Measurements from ENCODE around the gene CDK18. TPM values are rescaled to one million over a fixed set of nuclear protein-coding genes. Genes with fewer than 3 reads are reported as not detected.

CDK18 gene
- total RNA-seq, 1 donor from 2014 or later = 23.9 TPM

GRCh38 chr1:205547936-205548827 lies 43.7 kb downstream of the CDK18 start:
- H3K36me3 Mint-ChIP-seq (ENCODE audit: insufficient read depth) = no peaks in the 10 kb centered on the region
- TF ChIP-seq, protein P1, sequence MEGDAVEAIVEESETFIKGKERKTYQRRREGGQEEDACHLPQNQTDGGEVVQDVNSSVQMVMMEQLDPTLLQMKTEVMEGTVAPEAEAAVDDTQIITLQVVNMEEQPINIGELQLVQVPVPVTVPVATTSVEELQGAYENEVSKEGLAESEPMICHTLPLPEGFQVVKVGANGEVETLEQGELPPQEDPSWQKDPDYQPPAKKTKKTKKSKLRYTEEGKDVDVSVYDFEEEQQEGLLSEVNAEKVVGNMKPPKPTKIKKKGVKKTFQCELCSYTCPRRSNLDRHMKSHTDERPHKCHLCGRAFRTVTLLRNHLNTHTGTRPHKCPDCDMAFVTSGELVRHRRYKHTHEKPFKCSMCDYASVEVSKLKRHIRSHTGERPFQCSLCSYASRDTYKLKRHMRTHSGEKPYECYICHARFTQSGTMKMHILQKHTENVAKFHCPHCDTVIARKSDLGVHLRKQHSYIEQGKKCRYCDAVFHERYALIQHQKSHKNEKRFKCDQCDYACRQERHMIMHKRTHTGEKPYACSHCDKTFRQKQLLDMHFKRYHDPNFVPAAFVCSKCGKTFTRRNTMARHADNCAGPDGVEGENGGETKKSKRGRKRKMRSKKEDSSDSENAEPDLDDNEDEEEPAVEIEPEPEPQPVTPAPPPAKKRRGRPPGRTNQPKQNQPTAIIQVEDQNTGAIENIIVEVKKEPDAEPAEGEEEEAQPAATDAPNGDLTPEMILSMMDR (IDR thresholded peaks at IDR 0.05; ENCODE audit: unreplicated experiment) = no peak
- no peak overlapping the region for H3K4me3 Mint-ChIP-seq (ENCODE audit: low read depth)
- H3K27me3 Mint-ChIP-seq = peaks cover 37% of the 10 kb centered on the region
- H3K27ac Mint-ChIP-seq = no peak overlapping the region
- H3K9me3 Mint-ChIP-seq (ENCODE audit: low read depth) = no peaks in the 10 kb centered on the region
- no peak for DNase-seq (ENCODE audit: low spot score, unreplicated experiment)
- H3K4me1 Mint-ChIP-seq (ENCODE audit: low read depth) = peaks cover 5% of the 10 kb centered on the region

- Mint-ChIP-seq H3K27me3 (peaks cover 38% of the 10 kb centered on the region), H3K36me3 (ENCODE audit: insufficient read depth) (no peaks in the 10 kb centered on the region), H3K4me3 (ENCODE audit: low read depth) (no peak overlapping the region), H3K4me1 (ENCODE audit: low read depth) (no peaks in the 10 kb centered on the region), H3K27ac (no peak overlapping the region), H3K9me3 (ENCODE audit: low read depth) (peaks cover 12% of the 10 kb centered on the region)
- DNase-seq (ENCODE audit: low spot score, unreplicated experiment) = no peak
- TF ChIP-seq, protein P1 (IDR thresholded peaks at IDR 0.05; ENCODE audit: unreplicated experiment) = no peak
Measured at GRCh38 chr1:205554026-205554811, 49.8 kb downstream of the CDK18 start.

DNA sequence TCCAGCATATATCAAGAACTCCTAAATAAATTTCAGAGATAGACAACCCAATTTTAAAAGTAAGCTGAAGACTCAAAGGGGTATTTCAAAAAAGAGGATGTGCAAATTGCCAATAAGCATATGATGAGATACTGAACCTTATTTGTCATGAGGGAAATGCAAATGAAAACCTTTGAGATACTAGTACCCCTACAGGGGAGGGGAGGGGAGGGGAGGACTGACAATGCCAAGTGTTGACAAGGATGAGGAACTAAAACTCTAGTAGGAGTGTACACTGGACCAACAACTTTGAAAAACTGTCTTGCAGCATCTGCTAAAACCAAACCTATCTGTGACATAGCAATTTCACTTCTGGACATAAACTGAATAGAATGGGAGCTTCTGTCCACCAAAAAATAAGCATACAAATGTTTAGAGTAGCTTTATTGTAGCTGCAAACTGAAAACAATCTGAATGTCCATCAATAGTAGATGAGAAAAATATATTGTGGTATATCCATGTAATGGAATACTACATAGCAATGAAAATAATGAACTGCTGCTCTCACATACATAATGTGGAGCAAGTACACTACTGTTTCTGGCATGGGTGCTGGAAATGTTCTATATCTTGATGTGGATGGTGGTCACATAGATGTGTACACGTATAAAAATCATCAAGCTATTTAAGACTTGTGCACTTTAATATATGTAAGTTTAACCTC lies 57.2 kb downstream of the CDK18 start:
- TF ChIP-seq, protein P1 (IDR thresholded peaks at IDR 0.05; ENCODE audit: unreplicated experiment) = no peak
- Mint-ChIP-seq H3K27me3 (peaks cover 24% of the 10 kb centered on the region), H3K27ac (no peak overlapping the region), H3K36me3 (ENCODE audit: insufficient read depth) (no peaks in the 10 kb centered on the region), H3K4me1 (ENCODE audit: low read depth) (peaks cover 12% of the 10 kb centered on the region), H3K4me3 (ENCODE audit: low read depth) (no peak overlapping the region), H3K9me3 (ENCODE audit: low read depth) (peaks cover 21% of the 10 kb centered on the region)
- DNase-seq (ENCODE audit: low spot score, unreplicated experiment) = no peak

GRCh38 chr1:205563927-205564441 lies 59.5 kb downstream of the CDK18 start:
- Mint-ChIP-seq H3K4me1 (ENCODE audit: low read depth) (peaks cover 19% of the 10 kb centered on the region), H3K27ac (no peak overlapping the region), H3K9me3 (ENCODE audit: low read depth) (peaks cover 21% of the 10 kb centered on the region), H3K36me3 (ENCODE audit: insufficient read depth) (no peaks in the 10 kb centered on the region), H3K27me3 (peaks cover 25% of the 10 kb centered on the region), H3K4me3 (ENCODE audit: low read depth) (no peak overlapping the region)
- TF ChIP-seq, protein P1 (IDR thresholded peaks at IDR 0.05; ENCODE audit: unreplicated experiment) = no peak
- no peak for DNase-seq (ENCODE audit: low spot score, unreplicated experiment)

DNA sequence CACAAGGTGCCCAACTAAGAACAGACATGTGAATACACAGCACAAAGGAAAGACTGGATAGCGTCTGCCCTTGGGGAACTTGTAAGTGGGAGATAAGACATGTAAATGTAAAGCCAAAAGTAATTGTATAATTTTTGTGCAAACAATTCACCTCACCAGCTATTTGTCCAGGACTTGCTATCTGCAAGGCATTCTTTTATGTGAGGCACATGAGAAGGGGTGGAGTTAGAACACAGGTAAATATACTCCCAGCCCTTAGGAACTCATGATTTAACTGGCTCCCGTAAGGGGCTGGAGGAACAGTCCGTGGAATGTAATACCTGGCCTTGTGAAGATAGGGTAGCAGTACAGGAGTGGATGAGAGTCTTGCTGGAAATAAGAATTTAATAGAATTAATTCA lies 61.3 kb downstream of the CDK18 start:
- Mint-ChIP-seq H3K27me3 (peaks cover 35% of the 10 kb centered on the region), H3K27ac (no peak overlapping the region), H3K4me1 (ENCODE audit: low read depth) (peaks cover 20% of the 10 kb centered on the region), H3K4me3 (ENCODE audit: low read depth) (no peak overlapping the region), H3K36me3 (ENCODE audit: insufficient read depth) (no peaks in the 10 kb centered on the region), H3K9me3 (ENCODE audit: low read depth) (peaks cover 10% of the 10 kb centered on the region)
- DNase-seq (ENCODE audit: low spot score, unreplicated experiment) = no peak
- TF ChIP-seq, protein P1 (IDR thresholded peaks at IDR 0.05; ENCODE audit: unreplicated experiment) = no peak

Data from progenitor cell of endocrine pancreas (in vitro differentiated cells).